Measurements from ENCODE around the gene SOD2. TPM values are rescaled to one million over a fixed set of nuclear protein-coding genes. Genes with fewer than 3 reads are reported as not detected.

Gene SOD2
- total and polyA plus RNA-seq, 2 of the 13 experiments (the other 11 are each of a cell fraction or from before 2014, with no cell fraction given), result 304 to 309 TPM

- in situ Hi-C loops (cut with HindIII; ENCODE audit: extremely low pct_ligation_motif_present, low pct_unique_long_range_greater_than_20kb) (no loop called here), intact Hi-C loops (cut with micrococcal nuclease; ENCODE audit: unreplicated experiment) (no loop called here)
- no peak for FAIRE-seq
- BruUV-seq (replicated peaks), result no TSS peak
- no peak for ATAC-seq
- H4K20me1 ChIP-seq (ENCODE audit: insufficient read depth, low read length), result peaks cover 11% of the 10 kb centered on the region
- POLR2A ChIA-PET, result interaction anchor here (1.4 kb wide), 2 partner anchors 9 to 103 kb away, joined by 3 read pairs; partner anchors contain the start of gene TCP1
- H3K4me3 ChIP-seq (replicated peaks in 1 of 3; ENCODE audit: insufficient read depth in 1 of 3, low read depth in 2 of 3, low read length in 3 of 3), result no peak overlapping the region
- no peak for DNase-seq (ENCODE audit: low spot score)
- 97% methylated on average over 3 of the region's 3 CpGs for WGBS (ENCODE audit: low lambda C conversion rate)
- TF ChIP-seq RFXANK (CRISPR knock-in tag; IDR thresholded peaks at IDR 0.05) (no peak), RXRB (CRISPR knock-in tag; IDR thresholded peaks at IDR 0.05; ENCODE audit: borderline replicate concordance) (no peak), SCMH1 (CRISPR knock-in tag; IDR thresholded peaks at IDR 0.05; ENCODE audit: borderline replicate concordance) (no peak), SSRP1 (CRISPR knock-in tag; IDR thresholded peaks at IDR 0.05) (no peak), ZNF138 (CRISPR knock-in tag; IDR thresholded peaks at IDR 0.05; ENCODE audit: low read depth) (no peak), ATAD3A (CRISPR knock-in tag; IDR thresholded peaks at IDR 0.05) (no peak), HMGA1 (CRISPR knock-in tag; conservative IDR thresholded peaks at IDR 0.05) (no peak), HOXA9 (CRISPR knock-in tag; IDR thresholded peaks at IDR 0.05; ENCODE audit: borderline replicate concordance) (no peak), ZNF563 (CRISPR knock-in tag; IDR thresholded peaks at IDR 0.05) (no peak), SMAD3 (CRISPR knock-in tag; IDR thresholded peaks at IDR 0.05) (no peak), MAF1 (CRISPR knock-in tag; IDR thresholded peaks at IDR 0.05; ENCODE audit: borderline replicate concordance) (no peak), CREM (IDR thresholded peaks at IDR 0.05) (no peak), CREM (CRISPR knock-in tag; IDR thresholded peaks at IDR 0.05) (no peak), FOXM1 (CRISPR knock-in tag; IDR thresholded peaks at IDR 0.05) (no peak), STAG1 (CRISPR knock-in tag; IDR thresholded peaks at IDR 0.05) (no peak), ATF7 (IDR thresholded peaks at IDR 0.05) (no peak), ATF7 (CRISPR knock-in tag; IDR thresholded peaks at IDR 0.05) (no peak), ZNF782 (CRISPR knock-in tag; IDR thresholded peaks at IDR 0.05; ENCODE audit: borderline replicate concordance) (no peak), NR0B2 (CRISPR knock-in tag; IDR thresholded peaks at IDR 0.05) (no peak), REPIN1 (CRISPR knock-in tag; IDR thresholded peaks at IDR 0.05; ENCODE audit: borderline replicate concordance, low read depth) (no peak), ZNF431 (CRISPR knock-in tag; IDR thresholded peaks at IDR 0.05; ENCODE audit: borderline replicate concordance, low read depth) (no peak), ZBTB42 (CRISPR knock-in tag; IDR thresholded peaks at IDR 0.05) (no peak)
- H3K9me3 ChIP-seq (ENCODE audit: low read length), result no peaks in the 10 kb centered on the region
- H3K4me2 ChIP-seq (ENCODE audit: low read depth, low read length), result no peak overlapping the region
- peaks cover 20 to 72% of the 10 kb centered on the region in 2 experiments for H3K36me3 ChIP-seq (replicated peaks in 1 of 2; ENCODE audit: control insufficient read depth in 1 of 2, insufficient read depth in 2 of 2, low read length in 2 of 2)
- H3K4me1 ChIP-seq (ENCODE audit: insufficient read depth, low read length), result peaks cover 62% of the 10 kb centered on the region
- no peak overlapping the region for H3K9ac ChIP-seq (ENCODE audit: insufficient read depth, low read depth, low read length)
- no peaks in the 10 kb centered on the region; a peak in 1 of 5 replicates for H3K27me3 ChIP-seq (ENCODE audit: control insufficient read depth in 1 of 2, insufficient read depth in 2 of 2, low read length in 2 of 2)
- no peak overlapping the region for H2AFZ ChIP-seq (ENCODE audit: low read length)
- CTCF ChIA-PET (ENCODE audit: low intra/inter-chr PET ratio, low total read pairs), result no interaction called here
- no peak overlapping the region for H3K27ac ChIP-seq (ENCODE audit: extremely low read length, insufficient read depth, low read length)
- peaks cover 67% of the 10 kb centered on the region for H3K79me2 ChIP-seq (ENCODE audit: insufficient read depth, low read length)
Observed at GRCh38 chr6:159686703-159687102, 6.3 kb downstream of the SOD2 start.
